Thyroid gland (tissue), 4 donors: ENCODE results near the gene SPOP.

Experiments
- POLR2A ChIP-seq, 2 donors: fragments of 450-650 bp; IDR thresholded peaks; one replicate each; pipeline ENCODE4 v1.6.1; 2017; ENCODE audit warnings: antibody characterized with exemption in 2 of 2, mild to moderate bottlenecking in 2 of 2, moderate library complexity in 1 of 2
- TF ChIP-seq, protein P1 (sequence below), 6 experiments: fragments of 200-600 bp in 3 of 6; fragments of 450-650 bp in 3 of 6; sonication (generic) in 3 of 6; IDR thresholded peaks; one replicate each; pipeline ENCODE4 v1.5.1; 2016 to 2019; ENCODE audit warnings: antibody characterized with exemption in 6 of 6, mild to moderate bottlenecking in 2 of 6, inconsistent platforms in 1 of 6, moderate library complexity in 1 of 6

DNA sequence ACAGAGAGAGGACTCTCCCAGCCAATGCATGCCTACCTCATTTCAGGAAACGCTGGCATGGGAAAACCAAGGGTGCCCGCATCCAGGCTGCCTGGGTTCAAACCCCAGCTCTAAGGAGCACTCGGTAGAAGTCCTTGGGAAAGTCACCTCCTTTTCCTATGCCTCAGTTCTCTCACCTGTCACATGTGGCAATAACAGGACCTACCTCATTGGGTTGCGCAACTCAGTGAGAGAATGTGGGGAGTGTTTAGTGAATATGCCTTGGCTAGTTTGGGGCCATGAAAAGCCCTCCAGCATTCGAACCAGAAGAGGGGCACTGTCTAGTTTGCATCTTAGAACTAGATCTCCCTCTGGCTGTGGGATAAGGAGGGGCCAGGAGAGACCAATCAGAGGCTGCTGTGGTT is 111.2 kb downstream of the SPOP start:
- TF ChIP-seq, protein P1, sequence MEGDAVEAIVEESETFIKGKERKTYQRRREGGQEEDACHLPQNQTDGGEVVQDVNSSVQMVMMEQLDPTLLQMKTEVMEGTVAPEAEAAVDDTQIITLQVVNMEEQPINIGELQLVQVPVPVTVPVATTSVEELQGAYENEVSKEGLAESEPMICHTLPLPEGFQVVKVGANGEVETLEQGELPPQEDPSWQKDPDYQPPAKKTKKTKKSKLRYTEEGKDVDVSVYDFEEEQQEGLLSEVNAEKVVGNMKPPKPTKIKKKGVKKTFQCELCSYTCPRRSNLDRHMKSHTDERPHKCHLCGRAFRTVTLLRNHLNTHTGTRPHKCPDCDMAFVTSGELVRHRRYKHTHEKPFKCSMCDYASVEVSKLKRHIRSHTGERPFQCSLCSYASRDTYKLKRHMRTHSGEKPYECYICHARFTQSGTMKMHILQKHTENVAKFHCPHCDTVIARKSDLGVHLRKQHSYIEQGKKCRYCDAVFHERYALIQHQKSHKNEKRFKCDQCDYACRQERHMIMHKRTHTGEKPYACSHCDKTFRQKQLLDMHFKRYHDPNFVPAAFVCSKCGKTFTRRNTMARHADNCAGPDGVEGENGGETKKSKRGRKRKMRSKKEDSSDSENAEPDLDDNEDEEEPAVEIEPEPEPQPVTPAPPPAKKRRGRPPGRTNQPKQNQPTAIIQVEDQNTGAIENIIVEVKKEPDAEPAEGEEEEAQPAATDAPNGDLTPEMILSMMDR (IDR thresholded peaks at IDR 0.05) = no peak
- TF ChIP-seq POLR2A (IDR thresholded peaks at IDR 0.05) = no peak
